Peyer's patch (tissue), 4 donors: Measurements from ENCODE around the gene RAB37.

ENCODE experiments used
- CTCF ChIP-seq, 6 experiments: fragments of 450-650 bp in 4 of 6; fragments of 200-600 bp in 2 of 6; sonication (generic) in 1 of 6; IDR thresholded peaks; one replicate each; pipeline ENCODE4 v1.5.1; 2017 to 2019; ENCODE audit warnings: antibody characterized with exemption in 6 of 6, mild to moderate bottlenecking in 3 of 6, moderate library complexity in 1 of 6
- POLR2A ChIP-seq, 2 donors: fragments of 450-650 bp; IDR thresholded peaks; one replicate each; pipeline ENCODE4 v1.5.1; 2017; ENCODE audit warnings: antibody characterized with exemption in 2 of 2, mild to moderate bottlenecking in 2 of 2, moderate library complexity in 2 of 2

- no peak for TF ChIP-seq CTCF (IDR thresholded peaks at IDR 0.05)
- no peak for TF ChIP-seq POLR2A (IDR thresholded peaks at IDR 0.05)
These were observed 59.8 kb downstream of the RAB37 start for GRCh38 chr17:74796866-74797265.
